Measurements from ENCODE around the gene SEZ6L. TPM values are rescaled to one million over a fixed set of nuclear protein-coding genes. Genes with fewer than 3 reads are reported as not detected.

Gene SEZ6L
- total and polyA plus RNA-seq, 7 donors: 0.49 to 2.1 (median 0.83) TPM; not detected in 2

- H3K4me3 ChIP-seq: no peak overlapping the region
- 48 to 95% methylated on average over 1 of the region's 1 CpG for WGBS, 2 donors
Observed at GRCh38 chr22:26197425-26197824, 28.2 kb downstream of the SEZ6L start.

GRCh38 chr22:26199665-26200064 is 30.4 kb downstream of the SEZ6L start:
- WGBS, 2 donors: 47 to 55% methylated on average over 3 of the region's 3 CpGs
- intact Hi-C loops (cut with DNase I): no loop called here
- H3K27me3 ChIP-seq: peaks cover 0 to 18% (median 0%) of the 10 kb centered on the region in 3 donors
- TF ChIP-seq POLR2AphosphoS5 (IDR thresholded peaks at IDR 0.05): no peak
- TF ChIP-seq CTCF (IDR thresholded peaks at IDR 0.05): no peak
- TF ChIP-seq POLR2A (IDR thresholded peaks at IDR 0.05): no peak
- TF ChIP-seq EP300 (IDR thresholded peaks at IDR 0.05): no peak
- H3K9me3 ChIP-seq: no peaks in the 10 kb centered on the region
- no peak overlapping the region for H3K27ac ChIP-seq
- no peaks in the 10 kb centered on the region for H3K4me1 ChIP-seq
- no peaks in the 10 kb centered on the region for H3K36me3 ChIP-seq
- no peak overlapping the region for H3K4me3 ChIP-seq
- DNase-seq: no peak

More at GRCh38 chr22:26197425-26197824, 28.2 kb downstream of the SEZ6L start:
- intact Hi-C loops (cut with DNase I): no loop called here
- no peak for DNase-seq
- Histone ChIP-seq H3K9me3 (no peaks in the 10 kb centered on the region), H3K4me1 (no peaks in the 10 kb centered on the region), H3K36me3 (no peaks in the 10 kb centered on the region), H3K27ac (no peak overlapping the region), H3K27me3 (peaks cover 0 to 14% (median 0%) of the 10 kb centered on the region in 3 donors)
- TF ChIP-seq EP300 (IDR thresholded peaks at IDR 0.05) (no peak), CTCF (IDR thresholded peaks at IDR 0.05) (no peak), POLR2A (IDR thresholded peaks at IDR 0.05) (no peak), POLR2AphosphoS5 (IDR thresholded peaks at IDR 0.05) (no peak)

DNA sequence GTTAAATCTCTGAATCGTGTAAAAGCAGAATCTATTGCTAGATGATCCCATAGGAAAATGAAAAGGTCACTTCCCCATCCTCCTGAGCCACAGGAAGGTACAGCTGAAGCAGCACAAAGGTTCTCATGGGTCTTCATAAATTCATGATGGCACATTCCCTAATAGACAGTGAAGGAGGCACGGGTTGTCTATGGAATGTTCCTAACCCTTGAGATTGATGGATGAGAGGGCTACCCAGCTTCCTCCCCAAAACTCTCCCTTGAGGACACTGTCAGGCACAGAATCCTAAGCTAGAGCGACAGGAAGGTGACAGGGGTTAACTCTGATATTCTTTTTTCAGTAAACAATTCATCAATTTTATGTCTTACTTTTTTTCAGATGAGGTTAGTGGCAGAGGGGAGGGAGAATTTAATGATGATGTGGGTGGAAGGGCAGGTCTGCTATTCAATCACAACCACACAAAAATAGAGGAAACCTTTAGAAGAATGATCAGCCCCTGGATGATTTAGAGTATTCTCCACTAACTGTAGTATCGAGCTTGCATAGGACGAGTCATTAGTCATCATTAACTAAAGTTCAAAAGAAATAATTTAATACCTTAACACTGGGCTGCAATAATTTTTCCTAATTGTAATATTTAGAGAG is 33.1 kb downstream of the SEZ6L start:
- no peak overlapping the region for H3K27ac ChIP-seq
- H3K36me3 ChIP-seq: no peaks in the 10 kb centered on the region
- no peak for DNase-seq
- TF ChIP-seq EP300 (IDR thresholded peaks at IDR 0.05) (no peak), CTCF (IDR thresholded peaks at IDR 0.05) (no peak), POLR2A (IDR thresholded peaks at IDR 0.05) (no peak), POLR2AphosphoS5 (IDR thresholded peaks at IDR 0.05) (no peak)
- H3K4me1 ChIP-seq: no peaks in the 10 kb centered on the region
- 67 to 69% methylated on average over 5 of the region's 5 CpGs for WGBS, 2 donors
- no peak overlapping the region for H3K4me3 ChIP-seq
- peaks cover 0 to 16% (median 0%) of the 10 kb centered on the region in 3 donors for H3K27me3 ChIP-seq
- no peaks in the 10 kb centered on the region for H3K9me3 ChIP-seq
- intact Hi-C loops (cut with DNase I): no loop called here

DNA sequence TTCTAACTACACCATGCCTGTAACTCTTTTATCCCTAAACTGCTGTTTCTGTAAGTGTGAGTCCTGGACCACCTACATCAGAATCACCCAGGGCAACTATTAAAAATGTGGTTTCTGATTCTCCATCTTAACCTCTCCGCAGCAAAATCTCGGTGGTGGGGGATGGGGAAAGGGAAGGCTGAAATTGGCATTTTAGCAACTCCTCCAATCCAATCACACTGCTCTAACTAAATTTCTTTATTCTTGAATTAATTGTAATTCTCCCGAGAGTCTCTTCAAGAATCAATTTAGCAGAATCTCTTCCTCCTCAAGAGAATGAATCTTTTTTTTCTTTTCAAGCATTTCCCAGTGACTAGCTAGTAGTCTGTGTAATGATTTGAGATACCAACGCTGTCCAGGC is 36.2 kb downstream of the SEZ6L start:
- DNase-seq: no peak
- Histone ChIP-seq H3K4me3 (no peak overlapping the region), H3K4me1 (no peaks in the 10 kb centered on the region), H3K27ac (no peak overlapping the region), H3K36me3 (no peaks in the 10 kb centered on the region), H3K27me3 (peaks cover 0 to 9% (median 0%) of the 10 kb centered on the region in 3 donors), H3K9me3 (no peaks in the 10 kb centered on the region)
- 81 to 85% methylated on average over 4 of the region's 4 CpGs for WGBS, 2 donors
- no peak for TF ChIP-seq POLR2A (IDR thresholded peaks at IDR 0.05)
- intact Hi-C loops (cut with DNase I): no loop called here

GRCh38 chr22:26210334-26210733 is 41.1 kb downstream of the SEZ6L start:
- no peak overlapping the region for H3K27ac ChIP-seq
- no peaks in the 10 kb centered on the region for H3K4me1 ChIP-seq
- no peaks in the 10 kb centered on the region for H3K9me3 ChIP-seq
- WGBS, 2 donors: 83 to 84% methylated on average over 8 of the region's 8 CpGs
- no peaks in the 10 kb centered on the region for H3K36me3 ChIP-seq
- H3K4me3 ChIP-seq: no peak overlapping the region
- intact Hi-C loops (cut with DNase I): no loop called here
- H3K27me3 ChIP-seq: peaks cover 0 to 38% (median 8%) of the 10 kb centered on the region in 3 donors
- DNase-seq: peak; percentile 19
- TF ChIP-seq CTCF (IDR thresholded peaks at IDR 0.05): no peak
- TF ChIP-seq EP300 (IDR thresholded peaks at IDR 0.05): no peak
- no peak for TF ChIP-seq POLR2A (IDR thresholded peaks at IDR 0.05)
- TF ChIP-seq POLR2AphosphoS5 (IDR thresholded peaks at IDR 0.05): no peak
